ENCODE results near the gene SIGLEC11.
"Not testable (repeated sequence)": the region's sequence is repeated elsewhere in the genome, so short reads cannot be mapped to it uniquely, and the experiment has no call there.

SIGLEC11 gene

GRCh38 chr19:49949742-49950589 lies 11.0 kb downstream of the SIGLEC11 start:
- DNase-seq = no peak

DNA sequence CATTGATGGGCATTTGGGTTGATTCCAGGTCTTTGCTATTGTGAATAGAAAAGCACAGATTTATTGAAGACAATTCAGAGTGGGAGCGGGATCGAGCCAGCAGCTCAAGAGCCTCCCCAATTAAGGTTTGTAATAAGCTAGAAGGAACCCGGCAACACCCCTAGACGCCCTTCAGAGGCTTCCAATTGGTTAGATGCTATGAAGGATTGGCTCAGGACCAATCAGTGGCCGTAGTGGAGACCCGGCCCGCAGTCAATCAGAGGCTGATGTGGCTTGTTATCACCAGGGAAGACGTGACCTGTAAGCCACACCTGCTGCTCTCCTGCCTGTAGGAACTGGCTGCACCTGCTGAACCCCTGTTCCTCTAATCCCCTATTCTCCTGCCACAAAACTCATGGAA lies 14.6 kb downstream of the SIGLEC11 start:
- DNase-seq = no peak

- peak; percentile 72 for DNase-seq
Measured at GRCh38 chr19:49944567-49944966, 16.4 kb downstream of the SIGLEC11 start.

DNA sequence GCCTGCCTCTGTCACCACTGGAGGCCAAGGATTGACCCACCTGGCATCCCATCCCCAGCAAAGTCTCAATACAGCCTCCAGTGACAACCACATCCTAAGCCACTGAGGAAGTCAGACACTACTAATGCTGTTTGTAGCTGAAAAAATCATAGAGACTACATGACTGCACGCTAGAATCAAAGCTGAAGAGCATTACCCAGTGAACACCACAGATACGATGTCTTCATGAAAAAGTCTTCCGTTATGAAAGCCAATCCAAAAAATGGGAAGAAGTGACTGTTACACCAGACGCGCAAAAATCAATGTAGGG lies 20.5 kb downstream of the SIGLEC11 start:
- DNase-seq = no peak

DNA sequence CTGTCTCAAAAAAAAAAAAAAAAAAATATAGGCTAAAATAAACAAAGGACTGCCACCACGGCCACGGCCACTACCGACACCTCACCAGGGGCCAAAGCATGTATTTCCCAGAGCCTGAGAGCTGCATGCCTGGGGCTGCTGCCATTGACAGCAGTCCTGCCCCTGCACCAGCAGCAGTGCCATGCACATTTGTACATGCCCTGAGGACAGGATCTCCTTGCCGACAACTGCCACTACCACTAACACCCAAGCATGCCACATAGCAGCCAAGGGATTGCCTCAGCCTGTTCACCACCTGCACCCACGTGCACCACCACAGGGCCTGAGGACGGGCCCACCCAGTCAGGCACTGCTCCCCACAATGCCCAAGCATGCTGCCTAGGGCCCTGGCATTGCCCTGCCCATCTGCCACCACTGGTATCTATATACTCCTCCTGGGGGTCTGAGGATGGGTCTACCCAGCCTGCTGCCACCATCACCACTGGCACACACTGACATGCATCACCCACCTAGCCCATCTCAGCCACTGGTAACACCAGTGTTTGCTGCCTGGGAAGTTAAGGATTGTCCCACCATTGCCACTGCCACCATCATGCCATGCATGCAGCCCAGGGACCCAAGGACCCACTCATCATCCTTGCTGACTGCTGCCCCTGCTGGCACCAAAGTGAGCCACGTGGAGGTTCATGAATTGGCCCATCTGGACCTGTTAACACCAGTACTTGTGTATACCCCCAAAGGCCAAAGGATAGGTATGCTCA lies 21.1 kb downstream of the SIGLEC11 start:
- no peak for DNase-seq

DNA sequence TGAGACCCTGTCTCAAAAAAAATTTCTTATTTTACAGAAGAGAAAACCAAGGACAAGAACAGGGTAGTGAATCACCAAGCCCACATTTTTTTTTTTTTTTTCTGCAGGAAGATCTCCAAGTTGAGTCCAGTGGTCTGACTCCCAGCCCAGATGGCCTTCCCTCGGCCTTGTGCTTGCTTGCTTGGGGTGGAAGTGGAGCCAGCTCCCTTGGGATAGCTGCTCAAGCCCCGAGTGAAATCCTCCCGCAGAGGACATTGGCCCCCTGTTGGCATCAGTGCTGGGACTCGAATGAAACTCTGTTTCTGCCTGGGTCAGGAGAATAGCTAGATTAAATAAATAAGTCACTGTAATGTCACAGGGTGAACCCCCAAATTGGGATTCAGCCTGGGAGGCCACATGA lies 22.3 kb downstream of the SIGLEC11 start:
- DNase-seq = no peak

DNA sequence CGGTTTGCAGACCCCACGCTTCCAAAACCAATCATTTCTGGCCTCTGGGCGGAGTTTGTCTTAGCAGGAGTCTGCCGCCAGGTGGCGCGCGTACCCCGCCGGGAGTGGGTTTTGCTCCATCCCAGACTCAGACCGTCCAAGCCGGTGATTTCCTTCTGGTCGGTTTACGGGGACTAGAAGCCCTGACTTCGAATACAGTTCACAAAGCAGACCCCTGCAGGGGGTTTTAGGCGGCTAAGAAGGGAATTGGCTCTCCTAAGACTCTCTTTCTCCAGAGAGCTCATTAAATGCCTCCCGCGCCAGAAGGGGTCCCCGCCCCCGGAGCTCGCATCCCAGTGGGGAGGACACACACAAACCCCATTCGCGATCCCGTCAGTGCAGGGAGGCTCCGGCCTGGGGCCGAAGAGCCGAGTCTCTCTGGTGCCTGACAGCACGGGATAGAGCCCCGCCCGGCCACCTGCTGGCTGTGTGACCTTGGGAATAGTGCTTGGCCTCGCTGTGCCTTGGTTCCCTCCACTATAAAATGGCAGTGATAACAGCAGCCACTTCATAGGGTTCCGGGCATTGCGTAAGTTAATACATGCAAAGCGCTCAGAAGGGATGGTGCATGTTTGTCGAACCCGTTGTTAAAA lies 23.1 kb downstream of the SIGLEC11 start:
- peak; percentile 82 for DNase-seq

- DNase-seq = no peak
Measured at GRCh38 chr19:49936549-49936948, 24.4 kb downstream of the SIGLEC11 start.

DNA sequence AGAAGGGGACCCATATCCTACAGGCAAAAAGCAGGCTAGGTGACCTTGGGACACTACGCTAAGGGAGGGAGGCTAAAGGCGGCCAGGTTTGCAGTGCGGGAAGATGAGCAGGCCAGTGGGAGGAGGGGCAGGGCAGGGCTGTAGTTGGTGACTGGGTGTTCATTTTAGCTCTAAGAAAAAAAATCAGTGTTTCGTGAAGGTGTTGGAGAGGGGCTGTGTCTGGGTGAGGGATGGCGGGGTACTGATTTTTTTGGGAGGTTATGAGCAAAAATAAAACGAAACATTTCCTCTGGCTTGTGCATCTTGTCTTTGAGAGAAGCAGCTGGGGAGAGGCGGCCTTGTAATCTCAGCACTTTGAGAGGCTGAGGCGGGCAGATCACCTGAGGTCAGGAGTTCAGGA lies 27.3 kb downstream of the SIGLEC11 start:
- DNase-seq = no peak

GRCh38 chr19:49932731-49933131 lies 28.2 kb downstream of the SIGLEC11 start:
- peak; percentile 62 for DNase-seq

GRCh38 chr19:49932041-49932451 lies 28.9 kb downstream of the SIGLEC11 start:
- DNase-seq = peak; percentile 31

DNA sequence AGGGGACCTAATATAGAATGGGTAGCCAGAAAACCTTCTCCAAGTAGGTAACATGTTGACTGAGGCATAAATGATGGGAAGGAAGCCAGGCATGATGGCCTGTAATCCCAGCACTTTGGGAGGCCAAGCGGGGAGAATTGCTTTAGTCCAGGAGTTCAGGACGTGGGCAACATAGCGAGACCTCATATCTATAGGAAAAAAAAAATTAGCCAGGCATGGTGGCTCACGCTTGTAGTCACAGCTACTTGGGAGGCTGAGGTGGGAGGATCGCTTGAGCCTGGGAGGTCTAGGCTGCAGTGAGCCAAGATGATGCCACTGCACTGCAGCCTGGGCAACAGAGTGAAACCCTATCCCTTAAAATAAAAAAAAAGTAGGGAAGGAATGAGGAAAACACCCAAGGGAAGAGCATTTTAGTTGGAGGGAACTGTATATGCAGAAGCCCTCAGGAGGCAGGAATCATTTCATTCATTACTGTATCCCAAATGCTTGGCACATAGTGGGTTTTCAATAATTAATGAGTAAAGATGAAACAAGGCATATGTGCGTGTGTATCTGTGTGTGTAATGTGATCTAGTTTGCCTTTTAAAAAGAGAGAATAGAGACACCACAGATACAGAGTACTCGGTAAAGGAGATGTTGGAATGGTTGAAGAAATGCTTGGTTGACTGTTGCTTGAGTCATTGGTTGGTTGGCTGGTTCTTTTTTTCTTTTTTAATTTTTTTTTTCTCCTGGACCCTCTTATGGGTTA lies 29.5 kb downstream of the SIGLEC11 start:
- DNase-seq = no peak

GRCh38 chr19:49930483-49931011 lies 30.4 kb downstream of the SIGLEC11 start:
- DNase-seq = no peak

- peak; percentile 97 for DNase-seq
Measured at GRCh38 chr19:49929611-49930482, 31.1 kb downstream of the SIGLEC11 start.

DNA sequence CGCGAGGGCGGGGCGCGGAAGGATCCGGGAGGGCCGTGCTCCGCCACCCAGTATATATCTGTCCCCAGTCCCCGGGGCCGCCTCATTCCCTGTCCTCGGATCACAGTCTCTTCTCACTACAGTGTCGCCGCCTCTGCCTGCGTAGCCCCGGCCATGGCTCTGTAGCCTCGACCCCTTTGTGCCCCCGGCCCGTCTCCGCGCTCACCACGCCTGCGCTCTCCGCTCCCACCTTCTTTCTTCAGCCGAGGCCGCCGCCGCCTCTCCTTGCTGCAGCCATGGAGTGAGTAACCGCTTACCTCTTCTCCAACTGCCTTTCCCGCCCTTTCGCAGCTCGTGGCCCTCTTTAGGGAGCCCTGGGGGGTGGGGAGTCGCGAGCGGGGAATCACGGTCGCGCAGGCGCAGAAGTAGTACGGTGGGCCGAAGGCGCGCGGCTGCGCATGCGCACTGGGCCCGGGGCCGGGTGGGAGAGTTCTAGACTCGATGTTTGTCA lies 31.8 kb downstream of the SIGLEC11 start, which contains the start of the genes ATF5 and NUP62:
Gene ATF5, plus strand, starts transcription at position 85 of the 490 bp plus-strand sequence. CDS start 1,646 bp downstream, outside the sequence.
Gene NUP62, minus strand, starts transcription at position 384 of the 490 bp plus-strand sequence. CDS start 19,697 bp downstream, outside the sequence.
- peak; percentile 95 for DNase-seq

- DNase-seq = no peak
Measured at GRCh38 chr19:49927526-49928264, 33.3 kb downstream of the SIGLEC11 start.

- no peak for DNase-seq
Measured at GRCh38 chr19:49926515-49926914, 34.5 kb downstream of the SIGLEC11 start.

- DNase-seq = no peak
Measured at GRCh38 chr19:49925486-49925885, 35.5 kb downstream of the SIGLEC11 start.

DNA sequence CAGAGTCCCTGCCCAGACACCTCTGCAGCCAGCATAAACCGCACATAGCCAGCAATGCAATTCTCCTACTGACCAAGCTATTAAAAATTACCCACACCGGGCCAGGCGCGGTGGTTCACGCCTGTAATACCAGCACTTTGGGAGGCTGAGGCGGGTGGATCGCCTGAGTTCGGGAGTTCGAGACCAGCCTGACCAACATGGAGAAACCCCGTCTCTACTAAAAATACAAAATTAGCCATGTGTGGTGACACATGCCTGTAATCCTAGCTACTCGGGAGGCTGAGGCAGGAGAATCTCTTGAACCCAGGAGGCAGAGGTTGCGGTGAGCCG lies 36.1 kb downstream of the SIGLEC11 start:
- DNase-seq = not testable (repeated sequence)

GRCh38 chr19:49924004-49924880 lies 36.7 kb downstream of the SIGLEC11 start:
- no peak for DNase-seq
